ENCODE results near the gene R3HDM2.
"Not testable (repeated sequence)": the region's sequence is repeated elsewhere in the genome, so short reads cannot be mapped to it uniquely, and the experiment has no call there.

The R3HDM2 gene

GRCh38 chr12:57319678-57320469 lies 111.0 kb downstream of the R3HDM2 start:
- no peak for DNase-seq (ENCODE audit: low read depth)
- TF ChIP-seq CTCF (IDR thresholded peaks at IDR 0.05; ENCODE audit: insufficient read depth, low read depth, low read length, missing control alignments): no peak
- no peak overlapping the region for H3K4me3 ChIP-seq (ENCODE audit: low read depth, low read length)

GRCh38 chr12:57315681-57316080 lies 115.2 kb downstream of the R3HDM2 start:
- no peak for TF ChIP-seq CTCF (IDR thresholded peaks at IDR 0.05; ENCODE audit: insufficient read depth, low read depth, low read length, missing control alignments)
- no peak for DNase-seq (ENCODE audit: low read depth)
- H3K4me3 ChIP-seq (ENCODE audit: low read depth, low read length): no peak overlapping the region

GRCh38 chr12:57312287-57312686 lies 118.6 kb downstream of the R3HDM2 start:
- DNase-seq (ENCODE audit: low read depth); H3K4me3 ChIP-seq (ENCODE audit: low read depth, low read length): not testable (repeated sequence)

- no peak for TF ChIP-seq CTCF (IDR thresholded peaks at IDR 0.05; ENCODE audit: insufficient read depth, low read depth, low read length, missing control alignments)
- DNase-seq (ENCODE audit: low read depth): no peak
- no peak overlapping the region for H3K4me3 ChIP-seq (ENCODE audit: low read depth, low read length)
These were observed 121.4 kb downstream of the R3HDM2 start for GRCh38 chr12:57309420-57309819.

GRCh38 chr12:57300961-57301584 lies 129.8 kb downstream of the R3HDM2 start:
- no peak for DNase-seq (ENCODE audit: low read depth)
- no peak overlapping the region for H3K4me3 ChIP-seq (ENCODE audit: low read depth, low read length)
- TF ChIP-seq CTCF (IDR thresholded peaks at IDR 0.05; ENCODE audit: insufficient read depth, low read depth, low read length, missing control alignments): no peak

- no peak for DNase-seq (ENCODE audit: low read depth)
- H3K4me3 ChIP-seq (ENCODE audit: low read depth, low read length): no peak overlapping the region
- no peak for TF ChIP-seq CTCF (IDR thresholded peaks at IDR 0.05; ENCODE audit: insufficient read depth, low read depth, low read length, missing control alignments)
These were observed 131.3 kb downstream of the R3HDM2 start for GRCh38 chr12:57299514-57300016.

- H3K4me3 ChIP-seq (ENCODE audit: low read depth, low read length): no peak overlapping the region
- no peak for TF ChIP-seq CTCF (IDR thresholded peaks at IDR 0.05; ENCODE audit: insufficient read depth, low read depth, low read length, missing control alignments)
- DNase-seq (ENCODE audit: low read depth): no peak
These were observed 134.6 kb downstream of the R3HDM2 start for GRCh38 chr12:57296291-57296690.

- H3K4me3 ChIP-seq (ENCODE audit: low read depth, low read length); DNase-seq (ENCODE audit: low read depth): not testable (repeated sequence)
These were observed 148.8 kb downstream of the R3HDM2 start for GRCh38 chr12:57282073-57282472.

Data from GM12865 (cell line).